ENCODE results near the gene LMTK2. TPM values are rescaled to one million over a fixed set of nuclear protein-coding genes. Genes with fewer than 3 reads are reported as not detected.

Gene LMTK2
- total RNA-seq, 1 experiment from 2014 or later = 37.1 TPM

GRCh38 chr7:98136423-98136822, 29.8 kb downstream of the LMTK2 start:
- no peak for TF ChIP-seq EZH2 (IDR thresholded peaks at IDR 0.05; ENCODE audit: low read depth)
- no peak for TF ChIP-seq CTCF (conservative IDR thresholded peaks at IDR 0.05)
- peak in 1 of 2 experiments; percentile 43 for DNase-seq
- Histone ChIP-seq H4K20me1 (ENCODE audit: insufficient read depth) (no peaks in the 10 kb centered on the region), H3F3A (ENCODE audit: insufficient read depth, low read depth) (peaks cover 33% of the 10 kb centered on the region), H3K4me2 (no peak overlapping the region), H3K4me1 (replicated peaks; ENCODE audit: insufficient read depth) (peaks cover 52% of the 10 kb centered on the region), H3K79me2 (ENCODE audit: low read depth) (peaks cover 57% of the 10 kb centered on the region), H3K36me3 (ENCODE audit: low read depth) (peaks cover 4% of the 10 kb centered on the region; the same call in 1 of the 2 replicates), H3K27me3 (ENCODE audit: insufficient read depth, low read depth) (no peaks in the 10 kb centered on the region), H3K9me2 (ENCODE audit: insufficient read depth) (no peaks in the 10 kb centered on the region), H3K27ac (no peak overlapping the region), H2AFZ (no peak overlapping the region), H3K4me3 (no peak overlapping the region), H3K9me3 (ENCODE audit: insufficient read depth, low read depth) (no peaks in the 10 kb centered on the region)
- ChIA-PET POLR2A (ENCODE audit: unreplicated experiment) (no interaction called here), CTCF (no interaction called here)
- intact Hi-C loops (cut with micrococcal nuclease; ENCODE audit: unreplicated experiment) = no loop called here
- BruUV-seq (replicated peaks) = no TSS peak

GRCh38 chr7:98137134-98137825, 30.6 kb downstream of the LMTK2 start:
- Histone ChIP-seq H3K36me3 (ENCODE audit: low read depth) (peaks cover 4% of the 10 kb centered on the region; the same call in 1 of the 2 replicates), H3F3A (ENCODE audit: insufficient read depth, low read depth) (peaks cover 27% of the 10 kb centered on the region), H3K4me1 (replicated peaks; ENCODE audit: insufficient read depth) (peaks cover 47% of the 10 kb centered on the region), H3K27me3 (ENCODE audit: insufficient read depth, low read depth) (no peaks in the 10 kb centered on the region), H3K4me3 (no peak overlapping the region), H3K79me2 (ENCODE audit: low read depth) (peaks cover 56% of the 10 kb centered on the region), H4K20me1 (ENCODE audit: insufficient read depth) (no peaks in the 10 kb centered on the region), H3K9me3 (ENCODE audit: insufficient read depth, low read depth) (no peaks in the 10 kb centered on the region), H3K27ac (no peak overlapping the region), H3K9me2 (ENCODE audit: insufficient read depth) (no peaks in the 10 kb centered on the region), H2AFZ (no peak overlapping the region), H3K4me2 (no peak overlapping the region)
- no TSS peak for BruUV-seq (replicated peaks)
- CTCF ChIA-PET = no interaction called here
- no peak for DNase-seq
- POLR2A ChIA-PET (ENCODE audit: unreplicated experiment) = interaction anchor here (0.6 kb wide), 1 partner anchor 51 kb away, joined by 3 read pairs; no protein-coding TSS in a partner anchor
- no peak; the same call in 1 of the 2 replicates for TF ChIP-seq CTCF (conservative IDR thresholded peaks at IDR 0.05)
- no peak for TF ChIP-seq EZH2 (IDR thresholded peaks at IDR 0.05; ENCODE audit: low read depth)
- intact Hi-C loops (cut with micrococcal nuclease; ENCODE audit: unreplicated experiment) = no loop called here

- H3K9me2 ChIP-seq (ENCODE audit: insufficient read depth) = no peaks in the 10 kb centered on the region
- H2AFZ ChIP-seq = no peak overlapping the region
- no peak overlapping the region for H3K4me3 ChIP-seq
- no peak overlapping the region for H3K4me2 ChIP-seq
- H4K20me1 ChIP-seq (ENCODE audit: insufficient read depth) = no peaks in the 10 kb centered on the region
- H3F3A ChIP-seq (ENCODE audit: insufficient read depth, low read depth) = peaks cover 22% of the 10 kb centered on the region
- peaks cover 42% of the 10 kb centered on the region for H3K4me1 ChIP-seq (replicated peaks; ENCODE audit: insufficient read depth)
- CTCF ChIA-PET = no interaction called here
- H3K27ac ChIP-seq = no peak overlapping the region
- BruUV-seq (replicated peaks) = no TSS peak
- POLR2A ChIA-PET (ENCODE audit: unreplicated experiment) = no interaction called here
- intact Hi-C loops (cut with micrococcal nuclease; ENCODE audit: unreplicated experiment) = no loop called here
- H3K9me3 ChIP-seq (ENCODE audit: insufficient read depth, low read depth) = no peaks in the 10 kb centered on the region
- H3K27me3 ChIP-seq (ENCODE audit: insufficient read depth, low read depth) = no peaks in the 10 kb centered on the region
- no peak for TF ChIP-seq CTCF (conservative IDR thresholded peaks at IDR 0.05)
- no peak for TF ChIP-seq EZH2 (IDR thresholded peaks at IDR 0.05; ENCODE audit: low read depth)
- peaks cover 8% of the 10 kb centered on the region for H3K36me3 ChIP-seq (ENCODE audit: low read depth)
- DNase-seq = no peak
- peaks cover 51% of the 10 kb centered on the region for H3K79me2 ChIP-seq (ENCODE audit: low read depth)
Measured at GRCh38 chr7:98137826-98138151, 31.1 kb downstream of the LMTK2 start.

All from PC-9 (cell line).